SH-SY5Y (cell line): ENCODE data around the gene GDPD4.
A peak's percentile ranks its signal among the peaks of the same experiment; 100 is the strongest.

Experiments used
- GATA2 ChIP-seq: IDR thresholded peaks from 2 replicates; pipeline ENCODE4 v1.6.1; 2011; ENCODE audit warnings: mild to moderate bottlenecking, low read depth, low read length
- GATA3 ChIP-seq: IDR thresholded peaks from 2 replicates; pipeline ENCODE4 v1.6.1; 2011; ENCODE audit warnings: low read depth, mild to moderate bottlenecking, low read length, moderate library complexity

GDPD4 gene

GRCh38 chr11:77311701-77312100, 10.2 kb upstream of the GDPD4 start:
- TF ChIP-seq GATA3 (no peak), GATA2 (no peak)

GRCh38 chr11:77310721-77311120, 9.2 kb upstream of the GDPD4 start:
- TF ChIP-seq GATA2 (no peak), GATA3 (no peak)

DNA sequence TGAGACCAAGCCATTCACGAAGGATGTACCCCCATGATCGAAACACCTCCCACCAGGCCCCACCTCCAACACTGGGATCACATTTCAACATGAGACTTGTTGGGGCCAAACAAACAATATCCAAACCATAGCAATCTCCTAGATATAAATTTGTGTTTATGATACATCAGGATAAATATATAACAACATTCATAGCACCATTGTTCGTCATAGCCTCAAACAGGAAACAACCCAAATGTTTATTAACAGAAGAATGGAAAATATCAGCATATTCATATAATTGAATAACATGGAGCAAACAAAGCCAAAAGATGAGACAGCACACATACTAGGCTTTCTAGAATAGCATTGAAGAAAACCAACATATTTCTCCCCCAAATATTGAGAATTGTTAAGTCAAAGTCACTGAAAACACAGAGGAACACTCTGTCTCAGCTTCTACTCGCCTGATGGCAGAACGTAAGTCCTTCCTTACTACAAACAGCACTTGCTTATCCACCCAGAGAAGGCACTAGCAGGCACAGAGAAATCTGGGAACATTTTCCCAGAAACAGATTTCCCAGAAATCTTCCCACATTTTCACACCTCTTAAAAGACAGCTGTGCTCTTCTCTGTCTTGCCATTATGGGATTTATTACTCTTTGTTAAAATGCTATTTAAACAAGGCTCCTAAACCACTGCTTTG, 8.1 kb upstream of the GDPD4 start:
- no peak for TF ChIP-seq GATA3
- no peak for TF ChIP-seq GATA2

DNA sequence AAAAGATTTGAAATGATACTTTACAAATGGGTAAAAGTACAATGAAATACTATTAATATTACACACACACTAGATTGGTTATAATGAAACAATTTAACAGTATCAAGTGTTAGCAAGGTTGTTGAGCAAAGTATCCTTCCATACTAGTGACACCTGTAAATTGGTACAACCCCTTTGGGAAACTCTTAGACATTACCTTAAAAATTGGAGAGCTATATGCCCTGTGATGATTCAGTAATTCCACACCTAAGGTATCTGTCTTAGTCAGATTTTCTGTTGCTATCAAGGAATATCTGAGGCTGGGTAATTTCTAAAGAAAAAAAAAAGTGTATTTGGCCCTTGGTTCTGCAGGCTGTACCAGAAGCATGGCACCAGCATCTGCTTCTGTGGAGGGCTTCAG, 7.4 kb upstream of the GDPD4 start:
- TF ChIP-seq GATA2 (no peak), GATA3 (no peak)

DNA sequence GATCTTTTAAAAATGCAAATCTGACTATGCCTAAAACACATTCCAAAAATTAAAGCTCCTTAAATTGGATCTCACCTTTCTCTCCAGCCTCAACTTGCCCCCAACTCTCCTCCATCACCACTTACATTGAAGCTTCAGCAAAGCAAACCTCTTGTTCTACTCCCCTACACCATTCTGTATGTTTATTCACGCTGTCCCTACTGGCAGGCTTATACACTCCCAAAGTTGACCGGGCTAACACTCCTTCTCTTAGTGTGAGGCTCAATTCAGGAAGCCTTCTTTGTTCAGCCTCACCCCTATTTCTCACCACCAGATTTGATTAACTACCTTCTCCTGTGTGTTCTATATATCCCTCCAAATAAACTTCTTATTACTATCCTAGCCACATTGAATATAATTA, 1.8 kb upstream of the GDPD4 start:
- TF ChIP-seq GATA2 (no peak), GATA3 (no peak)

DNA sequence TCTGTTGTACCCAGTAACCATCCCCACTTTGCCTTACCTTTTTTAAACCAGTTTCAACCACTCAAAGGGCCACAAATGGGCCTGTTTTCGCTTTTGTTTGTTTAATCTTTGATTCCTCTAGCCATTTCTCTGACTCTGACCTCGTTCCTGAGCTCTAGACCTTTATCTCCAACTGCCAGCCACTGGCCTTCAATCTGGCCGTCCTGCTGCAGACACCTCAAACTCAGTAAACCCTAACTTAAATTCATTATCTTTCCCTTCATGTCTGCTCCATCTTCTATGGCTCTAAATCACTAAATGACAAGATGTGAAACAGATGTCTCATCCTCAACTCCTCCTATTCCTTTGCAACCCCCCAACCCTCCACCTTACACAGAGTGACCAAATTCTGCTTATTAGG, 1.3 kb upstream of the GDPD4 start:
- TF ChIP-seq GATA3: no peak
- TF ChIP-seq GATA2: peak; percentile 56; the same call in 1 of the 2 replicates

- TF ChIP-seq GATA2 (no peak), GATA3 (no peak)
Measured at GRCh38 chr11:77300695-77301094, 791 bp downstream of the GDPD4 start.

GRCh38 chr11:77299528-77299993, 1.9 kb downstream of the GDPD4 start:
- TF ChIP-seq GATA2 (no peak), GATA3 (no peak)

DNA sequence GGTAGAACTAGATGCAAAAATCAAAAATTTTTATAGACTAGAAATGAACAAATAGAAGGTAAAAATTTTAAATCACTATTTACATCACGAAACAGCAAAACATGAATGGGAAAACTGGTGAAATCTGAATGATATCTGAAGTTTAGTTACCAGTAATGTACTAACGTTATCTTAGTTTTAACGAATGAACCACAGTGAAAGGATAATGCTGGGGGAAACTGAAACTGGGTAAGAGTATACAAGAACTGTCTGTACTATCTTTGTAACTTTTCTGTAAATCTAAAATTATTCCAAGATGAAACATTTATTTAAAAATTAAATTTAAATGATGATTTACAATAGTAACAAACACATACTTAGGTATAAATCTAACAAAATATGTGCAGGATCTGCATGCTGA, 7.4 kb downstream of the GDPD4 start:
- no peak for TF ChIP-seq GATA3
- no peak for TF ChIP-seq GATA2

DNA sequence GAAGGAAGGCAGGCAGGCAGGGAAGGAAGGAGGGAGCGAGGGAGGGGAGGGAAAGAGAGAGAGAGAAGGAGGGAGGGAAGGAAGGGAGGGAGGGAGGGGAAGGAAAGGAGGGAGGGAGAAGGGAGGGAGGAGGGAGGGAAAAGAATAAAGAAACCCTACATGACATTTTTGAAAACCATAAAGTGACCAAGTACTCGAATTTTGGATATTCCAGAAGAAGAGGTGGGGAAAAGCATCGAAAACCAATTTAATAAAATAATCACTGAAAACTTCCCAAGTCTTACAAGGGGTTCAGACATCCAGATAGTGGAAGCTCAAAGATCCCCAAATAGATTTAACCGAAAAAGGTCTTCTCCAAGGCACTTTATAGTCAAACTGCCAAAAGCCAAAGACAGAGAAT, 11.7 kb downstream of the GDPD4 start:
- TF ChIP-seq GATA2: no peak

- TF ChIP-seq GATA2 (no peak), GATA3 (no peak)
Measured at GRCh38 chr11:77287615-77288273, 13.7 kb downstream of the GDPD4 start.

DNA sequence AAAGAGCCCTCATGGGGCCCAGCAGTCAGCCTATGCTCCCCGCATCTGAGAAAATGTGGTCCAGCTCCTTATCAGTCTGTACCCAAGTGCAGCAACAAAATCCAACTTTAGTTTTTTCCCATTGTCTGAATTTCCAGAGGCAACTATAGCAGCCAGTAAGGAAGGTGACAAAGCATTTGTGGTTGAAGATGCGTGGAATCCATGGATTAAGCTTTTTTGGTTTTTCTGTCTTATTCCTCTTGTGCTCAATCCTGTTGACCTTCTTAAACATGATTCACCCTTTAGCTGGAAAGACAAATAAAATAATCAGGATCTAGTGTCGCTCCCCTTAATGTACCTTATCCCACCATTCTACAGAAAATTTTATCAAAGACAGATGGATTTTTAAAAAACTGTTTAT, 14.3 kb downstream of the GDPD4 start:
- TF ChIP-seq GATA2 (no peak), GATA3 (no peak)

DNA sequence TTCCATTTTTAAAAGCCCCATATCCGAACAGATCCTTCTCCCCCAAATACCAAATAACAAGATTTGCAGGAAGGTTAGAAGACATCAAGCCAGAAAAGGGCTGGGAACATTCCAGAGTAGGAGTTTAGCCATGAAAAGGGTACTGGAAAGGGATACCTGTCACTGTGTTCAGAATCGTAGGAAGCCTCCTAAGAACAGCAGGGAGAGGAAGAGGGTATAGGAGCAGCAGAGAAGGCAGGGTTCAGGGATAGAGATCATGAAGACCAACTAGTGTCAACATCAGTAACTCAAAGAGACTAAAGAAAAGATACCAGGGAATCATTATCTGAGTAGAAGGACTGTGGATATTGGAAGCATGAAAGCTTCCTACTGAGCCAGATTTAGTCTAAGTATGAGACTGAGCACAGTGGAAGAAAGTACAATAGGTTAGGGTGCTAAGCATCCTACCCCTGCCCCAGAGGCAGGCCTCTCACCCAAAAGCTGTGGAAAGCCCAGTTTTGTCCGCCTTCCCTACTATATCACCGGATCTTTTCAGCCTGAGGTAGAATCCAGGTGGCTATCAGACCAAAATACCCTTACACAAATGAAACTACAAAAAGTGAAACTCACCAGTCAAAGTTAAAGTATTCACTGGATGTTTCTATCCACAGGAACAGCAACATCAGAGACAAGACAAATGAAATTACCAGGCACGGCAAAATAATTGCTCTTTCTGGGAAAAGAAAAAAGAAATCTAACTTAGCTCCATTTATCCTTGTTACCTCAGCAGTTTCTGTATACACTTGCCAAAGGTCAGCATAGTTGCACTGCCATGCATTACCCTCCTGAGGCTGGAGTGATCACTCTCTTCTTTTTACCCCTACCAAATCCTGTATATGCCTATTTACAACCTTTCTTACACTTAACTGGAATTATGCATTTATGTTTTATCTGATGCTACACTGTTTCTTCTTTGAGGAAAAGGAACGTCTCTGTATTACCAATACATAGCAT, 16.7 kb downstream of the GDPD4 start:
- TF ChIP-seq GATA2 (no peak), GATA3 (no peak)

DNA sequence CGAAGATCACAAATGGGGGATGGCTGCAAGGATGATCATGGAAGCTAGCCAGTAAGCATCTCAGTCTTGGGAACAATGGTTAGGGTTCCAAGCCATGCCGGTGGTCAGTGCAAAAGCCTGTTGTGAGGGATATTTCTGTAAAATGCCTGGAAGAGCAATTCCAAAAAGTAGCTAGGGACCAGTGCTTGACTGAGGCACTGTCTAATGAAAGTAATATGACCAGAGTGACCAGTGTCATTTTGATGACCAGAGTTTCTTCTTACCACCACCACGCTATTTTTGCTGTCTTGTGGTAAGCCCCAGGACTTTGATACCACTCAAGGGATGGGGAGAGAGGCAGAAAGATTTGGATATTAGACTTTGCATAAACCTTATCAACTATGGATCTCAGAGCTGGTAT, 18.4 kb downstream of the GDPD4 start:
- TF ChIP-seq GATA3 (no peak), GATA2 (no peak)
